ENCODE results near the gene CFDP1.

CFDP1 gene

DNA sequence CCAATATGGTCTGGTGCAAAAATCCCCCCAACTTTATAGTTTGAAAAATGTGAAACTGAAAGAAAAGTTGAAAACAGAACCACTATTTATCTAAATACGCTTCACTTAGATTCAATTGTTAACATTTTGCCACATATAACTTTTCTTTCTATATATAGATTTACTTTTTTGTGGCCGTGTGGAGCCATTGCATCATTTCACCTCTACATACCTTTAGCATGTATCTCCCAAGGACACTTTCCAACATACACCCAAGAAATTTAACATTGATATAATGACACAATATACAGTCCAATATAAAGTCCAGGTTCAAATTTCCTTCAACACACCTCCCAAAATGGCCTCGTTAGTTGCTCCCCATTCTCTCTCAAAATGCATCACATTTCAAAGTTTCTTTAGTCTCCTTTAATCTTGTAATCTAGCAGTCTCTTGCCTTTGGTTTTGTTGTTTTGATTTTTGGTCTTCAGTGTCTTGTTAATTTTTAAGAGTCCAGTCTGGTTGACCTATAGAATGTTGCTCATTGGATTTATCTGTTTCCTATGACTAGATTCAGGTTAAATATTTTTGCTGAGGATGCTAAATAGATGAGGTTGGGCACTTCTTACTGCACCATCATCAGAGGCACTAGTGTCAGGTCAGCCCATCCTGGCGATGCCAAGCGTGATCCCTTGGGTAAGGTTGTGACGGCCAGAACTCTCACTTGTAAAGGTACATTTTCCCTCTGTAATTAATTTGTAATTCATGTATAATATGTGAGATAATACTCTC lies 117.6 kb downstream of the CFDP1 start:
- no peak for DNase-seq

DNA sequence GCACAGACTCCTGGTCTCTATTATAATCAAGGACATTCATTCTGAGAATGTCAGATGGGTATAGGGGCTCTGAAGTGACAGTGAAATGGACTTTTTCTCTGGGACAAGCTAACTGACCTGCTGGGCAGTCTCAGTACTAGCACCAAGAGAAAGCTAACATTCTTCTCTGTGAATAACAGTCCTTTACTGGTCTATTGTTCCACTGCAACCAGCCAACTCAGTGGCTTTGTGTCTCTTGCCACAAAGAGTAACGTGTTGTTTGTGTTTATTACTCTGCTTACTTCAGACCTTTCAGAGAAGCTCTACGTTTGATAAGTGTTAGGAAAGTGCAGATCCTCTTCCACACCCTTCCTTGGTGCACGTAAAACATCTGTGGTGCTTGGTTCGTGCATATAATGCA lies 120.4 kb downstream of the CFDP1 start:
- DNase-seq, result no peak

DNA sequence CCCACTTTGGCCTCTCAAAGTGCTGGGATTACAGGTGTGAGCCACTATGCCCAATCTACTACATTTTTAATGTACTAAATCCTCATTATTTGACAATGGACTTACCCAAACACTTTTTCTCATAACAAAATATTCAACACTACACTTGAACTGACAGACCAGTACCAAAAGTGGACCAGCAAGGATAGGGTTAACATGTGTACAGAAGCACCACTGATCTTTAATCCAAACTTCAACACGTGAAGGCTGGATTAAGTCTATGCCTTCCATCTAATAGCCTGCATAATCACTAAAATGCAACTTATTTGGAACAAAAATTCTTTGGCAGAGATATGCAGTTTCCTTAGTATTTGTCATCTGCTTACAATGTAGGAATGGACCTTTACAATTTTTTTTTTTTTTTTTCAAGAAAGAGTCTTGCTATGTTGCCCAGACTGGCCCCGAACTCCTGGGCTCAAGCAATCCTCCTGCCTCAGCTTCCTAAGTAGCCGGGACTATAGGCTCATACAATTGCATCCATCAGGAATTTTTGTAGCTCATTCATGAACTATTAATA lies 121.8 kb downstream of the CFDP1 start:
- DNase-seq, result no peak

DNA sequence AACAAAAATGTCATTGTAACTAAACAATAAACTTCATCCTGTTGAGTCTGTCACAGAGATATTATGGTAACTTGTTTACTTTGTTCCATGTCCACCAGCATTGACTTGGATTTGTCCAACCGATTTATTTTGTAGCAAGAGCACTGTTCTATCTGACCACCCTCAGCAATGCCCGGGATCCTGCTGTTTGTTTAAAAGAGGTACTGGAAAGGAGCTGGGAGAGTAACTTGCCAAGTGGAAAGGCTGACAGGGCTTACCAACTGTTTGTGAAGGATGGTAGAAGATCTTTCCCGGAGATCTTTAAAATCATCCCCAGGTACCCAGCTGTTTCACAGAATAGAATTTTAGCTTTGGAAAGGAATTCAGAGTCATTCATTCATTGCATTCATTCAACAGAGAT lies 122.8 kb downstream of the CFDP1 start:
- no peak for DNase-seq

DNA sequence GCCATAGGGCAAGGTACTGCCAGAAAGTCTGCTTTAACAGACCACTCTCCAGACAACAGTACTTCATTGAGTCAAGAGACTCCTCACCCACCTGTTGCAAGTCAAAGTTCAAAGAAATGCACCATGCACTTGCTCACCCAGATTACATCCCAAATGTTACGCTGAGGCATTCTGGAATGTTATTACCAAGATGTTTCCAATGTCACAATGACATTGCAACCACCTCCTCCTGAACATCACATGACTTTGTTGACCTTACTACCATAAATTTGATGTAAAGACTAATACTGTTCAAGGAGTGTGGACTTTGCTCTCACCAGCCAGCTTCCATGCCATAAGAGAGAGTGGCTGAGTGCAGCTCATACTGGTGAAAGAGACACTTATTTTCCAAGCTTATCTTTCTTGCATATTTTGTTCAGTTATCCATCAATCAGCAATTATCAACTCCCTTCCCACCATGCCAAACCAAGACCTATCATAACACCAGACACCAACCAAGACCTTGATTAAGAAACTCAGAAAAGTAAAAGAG lies 123.3 kb downstream of the CFDP1 start:
- DNase-seq, result no peak

DNA sequence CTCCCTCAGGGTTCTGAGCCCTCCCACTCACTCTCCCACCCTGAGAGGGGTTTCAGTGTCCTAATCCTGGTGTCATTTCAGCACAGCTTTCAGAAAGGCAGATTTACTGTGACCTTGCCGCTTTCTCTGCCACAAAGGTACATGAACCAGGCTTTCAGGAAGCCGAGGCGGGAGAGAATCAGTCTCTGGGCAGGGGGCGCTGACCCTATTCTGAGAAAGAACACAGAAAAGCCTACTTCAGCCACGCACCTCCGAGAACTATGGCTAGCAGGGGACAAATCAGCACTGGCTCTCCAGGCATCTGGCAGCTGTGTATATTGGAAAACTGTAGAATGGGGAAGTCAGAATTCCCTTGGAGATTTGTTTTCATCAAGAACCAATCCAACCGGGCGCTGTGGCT lies 124.1 kb downstream of the CFDP1 start:
- DNase-seq, result no peak

DNA sequence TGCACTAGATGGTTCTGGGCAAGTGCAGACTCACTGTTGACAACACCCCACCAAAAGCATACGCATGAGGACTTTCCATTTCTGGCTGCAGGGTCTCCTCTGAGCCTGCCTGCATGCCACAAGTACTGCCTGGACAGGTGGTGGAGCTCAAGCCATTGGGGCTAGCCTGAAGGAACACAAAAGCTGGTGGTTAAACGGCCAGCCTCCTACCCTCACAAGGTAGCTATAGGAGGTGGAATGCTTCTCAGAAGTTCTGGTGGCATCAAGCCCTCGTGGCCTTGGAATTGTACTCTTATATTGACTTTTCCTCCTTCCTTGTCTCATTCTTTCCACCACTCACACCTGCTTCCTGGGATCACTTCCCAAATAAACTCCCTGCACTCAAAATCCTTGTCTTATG lies 125.3 kb downstream of the CFDP1 start:
- no peak for DNase-seq

DNA sequence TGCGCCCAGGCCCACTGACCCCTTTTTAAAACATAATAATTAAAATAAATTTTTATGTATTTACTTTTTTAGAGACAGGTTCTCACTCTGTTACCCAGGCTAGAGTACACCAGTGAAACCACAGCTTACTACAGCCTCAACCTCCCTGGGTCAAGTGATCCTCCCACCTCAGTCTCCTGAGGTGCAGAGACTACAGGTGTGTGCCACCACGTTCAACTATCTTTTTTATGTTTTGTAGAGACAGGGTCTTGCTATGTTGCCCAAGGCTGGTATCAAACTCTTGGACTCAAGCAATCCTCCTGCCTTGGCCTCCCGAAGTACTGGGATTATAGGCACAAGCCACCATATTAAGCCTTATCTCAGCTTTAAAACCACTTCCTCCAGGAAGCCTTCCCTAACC lies 125.8 kb downstream of the CFDP1 start:
- DNase-seq, result no peak

DNA sequence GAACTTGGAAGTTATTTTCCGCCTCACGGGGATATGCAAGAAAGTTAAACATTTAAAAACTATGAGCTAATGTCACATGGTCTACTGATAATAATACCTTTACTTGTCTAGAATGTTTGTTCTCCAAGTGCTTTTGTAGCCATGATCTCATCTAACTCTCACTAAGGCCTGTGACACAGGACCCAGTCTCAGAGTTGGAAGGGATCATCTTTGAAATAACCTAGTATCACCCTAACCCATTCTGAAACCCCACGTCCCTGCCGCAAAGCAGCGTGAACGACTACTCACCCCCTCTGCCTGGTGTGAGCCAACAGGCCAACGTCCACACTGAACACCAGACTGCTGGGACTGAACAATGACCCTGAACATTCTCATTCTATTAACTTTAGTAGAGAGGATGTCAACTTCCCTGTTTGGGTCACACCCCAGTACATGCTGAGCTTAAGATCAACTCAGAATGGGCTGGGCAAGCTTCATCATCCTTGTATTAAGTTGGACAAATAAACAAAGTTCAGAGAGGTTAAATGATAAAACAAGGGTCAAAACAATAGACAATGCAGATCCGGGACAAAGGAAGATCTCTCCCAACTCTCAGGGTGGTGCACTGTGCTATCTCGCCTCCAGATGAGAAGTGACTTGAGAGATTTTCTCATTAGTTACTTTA lies 127.1 kb downstream of the CFDP1 start:
- DNase-seq, result no peak

DNA sequence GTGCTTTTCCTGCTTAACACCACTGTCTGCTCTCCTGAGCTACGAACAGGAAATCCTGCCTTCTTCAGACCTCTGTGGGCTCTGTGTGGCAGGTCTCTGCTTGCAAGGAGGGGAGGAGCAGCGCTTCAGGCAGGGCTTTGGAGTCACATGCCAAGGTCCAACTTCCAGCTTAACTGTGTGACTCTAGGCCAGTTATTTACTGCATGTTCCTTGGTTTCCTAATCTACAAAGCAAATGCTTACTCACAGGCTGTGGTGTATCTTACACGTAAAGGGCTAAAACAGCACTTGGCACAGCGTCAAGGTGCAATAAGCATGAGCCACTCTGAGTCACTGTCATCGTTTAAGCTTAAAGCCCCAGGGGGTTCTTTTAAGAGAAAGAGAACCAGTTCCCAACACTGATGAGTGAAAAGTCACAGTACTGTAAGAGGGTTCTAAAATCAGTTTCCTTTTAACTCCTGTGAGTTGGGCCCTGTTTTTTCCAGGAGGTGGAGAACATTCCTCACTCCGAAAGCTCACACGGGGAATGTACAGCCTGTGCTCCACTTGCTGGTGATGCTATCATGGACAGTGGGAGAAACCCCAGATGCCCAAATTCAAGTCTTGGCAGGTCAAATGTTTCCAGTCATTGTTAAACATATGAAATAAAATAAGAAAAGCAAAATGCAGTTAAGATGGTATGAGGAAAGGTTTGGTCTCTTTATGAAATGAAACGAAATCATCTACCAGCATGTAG lies 127.8 kb downstream of the CFDP1 start:
- no peak for DNase-seq

DNA sequence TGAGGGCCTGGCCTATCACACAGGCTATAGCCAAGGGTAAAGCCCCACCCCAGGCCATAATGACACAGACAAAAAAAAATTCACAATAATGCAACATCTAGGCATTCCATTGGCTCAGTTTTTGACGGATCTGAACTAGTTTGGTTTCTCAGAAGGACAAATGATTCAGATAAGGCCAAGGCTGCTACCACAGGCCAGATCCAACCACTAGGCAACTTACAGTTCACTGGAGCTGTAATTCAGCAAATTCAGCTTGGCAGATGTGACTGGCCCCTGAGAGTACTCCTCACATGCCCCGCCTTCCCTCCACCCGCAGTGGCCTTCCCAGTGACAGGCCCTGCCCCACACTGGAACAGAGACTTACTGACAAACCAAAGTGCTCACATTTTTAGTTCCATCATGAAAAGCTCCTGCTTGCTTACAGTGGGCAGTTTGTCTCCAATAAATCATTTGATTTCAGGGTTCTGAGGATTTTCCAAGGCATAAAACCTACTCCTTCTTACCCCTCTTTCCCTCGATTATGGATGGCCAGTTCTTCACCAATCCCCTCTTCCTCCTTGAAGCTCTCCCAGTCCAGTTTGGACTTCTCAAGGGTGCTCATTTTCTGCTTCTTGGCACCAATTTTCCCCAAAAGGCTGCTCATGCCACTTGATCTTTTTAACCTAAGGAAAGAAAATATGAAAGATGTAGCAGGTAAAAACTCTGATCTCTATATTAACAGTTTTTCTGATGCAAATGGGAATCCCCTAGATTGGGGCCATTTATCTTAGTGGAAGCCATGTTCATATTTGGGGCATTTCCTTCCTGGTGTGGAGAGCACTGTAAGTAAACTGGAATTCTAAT lies 128.6 kb downstream of the CFDP1 start:
- no peak for DNase-seq

DNA sequence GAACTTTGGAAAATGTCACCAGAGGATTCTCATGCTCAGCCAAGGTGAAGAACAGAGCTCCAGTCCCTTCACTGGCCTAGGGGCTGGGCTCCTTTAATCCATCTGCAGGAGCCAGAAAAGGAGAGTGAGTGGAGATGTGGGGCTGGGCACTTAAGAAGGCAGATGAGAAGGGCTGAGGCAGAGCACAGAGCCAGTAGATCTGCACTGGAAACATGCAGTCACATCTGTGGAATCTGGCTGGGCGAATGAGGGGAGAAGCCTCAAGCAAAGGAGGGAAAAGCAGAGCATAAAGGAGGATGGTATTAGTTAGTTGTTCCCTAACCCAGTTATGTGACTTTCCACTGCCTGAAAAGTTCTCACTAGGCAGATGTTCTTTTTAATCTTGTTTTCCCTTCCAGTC lies 131.5 kb downstream of the CFDP1 start:
- no peak for DNase-seq

DNA sequence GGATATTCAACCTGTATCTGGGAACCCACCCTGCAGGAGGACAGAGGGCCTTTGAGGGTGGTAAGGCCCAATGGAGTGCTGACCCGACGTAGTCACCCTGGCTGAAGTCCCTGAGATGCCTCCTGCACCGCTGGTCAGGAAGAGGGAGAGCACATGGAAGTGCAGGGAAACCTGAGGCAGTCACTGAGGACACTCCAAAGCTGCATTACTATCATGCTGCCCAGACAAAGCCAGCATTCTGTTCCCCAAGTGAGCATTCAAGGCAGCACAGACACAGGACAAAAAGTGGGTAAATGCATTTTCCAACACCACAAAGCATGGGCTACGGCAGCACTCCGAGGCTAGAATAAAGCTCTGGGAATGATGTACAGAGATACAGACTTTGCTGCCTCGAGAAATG lies 135.0 kb downstream of the CFDP1 start:
- no peak for DNase-seq

DNA sequence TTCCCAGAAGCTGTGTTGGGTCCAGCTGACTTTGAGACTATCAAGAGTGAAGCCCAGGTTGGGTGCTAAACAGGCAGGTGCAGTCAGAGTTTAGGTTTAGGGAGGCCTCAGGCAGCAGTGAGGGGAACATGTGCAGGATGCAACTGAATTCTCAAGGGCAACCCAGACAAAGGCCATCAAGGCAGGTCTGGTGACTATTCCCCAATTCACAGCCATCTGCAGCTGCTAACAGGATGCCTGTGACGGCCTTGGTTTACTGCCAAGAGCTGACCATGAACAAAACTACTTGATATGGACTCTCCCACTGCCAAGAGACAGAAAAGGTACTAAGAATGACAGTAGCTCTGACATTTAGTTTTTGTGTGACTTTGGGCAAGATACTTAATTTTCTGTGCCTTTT lies 136.7 kb downstream of the CFDP1 start:
- DNase-seq, result no peak

DNA sequence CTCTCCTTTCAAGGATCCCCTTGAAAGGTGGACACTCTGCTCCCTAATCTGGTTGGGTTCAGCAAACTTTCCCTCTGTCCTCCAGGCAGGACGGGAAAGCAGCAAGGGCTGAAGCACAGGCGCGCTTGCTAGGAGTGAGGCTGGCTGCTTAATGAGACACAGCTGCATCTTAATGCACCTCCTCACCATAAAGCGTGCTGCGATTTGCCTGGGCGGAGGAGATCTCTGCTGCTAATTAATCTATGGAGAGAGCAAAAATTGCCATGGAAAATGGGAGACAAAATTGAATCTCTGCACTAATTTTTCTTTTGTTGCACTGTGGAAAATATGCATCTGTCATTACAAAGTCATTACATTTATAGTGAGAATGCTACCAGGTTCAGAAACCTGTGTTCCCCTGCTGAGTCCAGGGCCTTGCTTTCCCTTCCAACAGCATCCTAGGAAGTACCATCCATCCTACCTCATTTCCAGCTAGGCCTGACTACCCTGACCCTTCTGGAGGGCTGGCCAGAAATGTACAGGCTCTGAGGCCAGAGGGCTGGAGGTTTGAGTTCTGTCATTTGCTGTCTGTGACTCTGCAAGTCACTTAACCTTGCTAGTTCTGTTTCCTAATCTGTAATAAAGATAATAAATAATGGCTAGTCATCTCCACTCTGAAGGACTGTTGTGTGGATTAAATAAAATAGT lies 138.4 kb downstream of the CFDP1 start:
- DNase-seq, result no peak

DNA sequence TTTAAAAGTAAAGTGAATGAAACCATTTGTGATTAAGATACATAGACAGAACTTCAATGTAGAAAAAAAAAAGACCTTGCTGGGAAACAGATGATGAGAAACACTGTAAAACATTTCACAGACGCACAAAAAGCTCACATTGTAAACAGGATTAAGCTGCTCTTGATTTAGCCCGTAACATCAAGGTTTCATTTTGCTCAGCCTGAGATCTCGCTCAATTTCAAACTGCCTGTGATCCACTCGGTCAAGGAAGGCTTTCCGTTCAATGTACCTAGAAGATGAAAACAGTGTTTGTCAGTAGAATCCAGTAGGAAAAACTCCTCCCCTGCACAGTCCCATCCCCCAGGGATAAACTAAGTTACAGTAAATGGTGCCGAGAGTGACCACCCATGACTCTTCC lies 139.5 kb downstream of the CFDP1 start:
- DNase-seq, result no peak

DNA sequence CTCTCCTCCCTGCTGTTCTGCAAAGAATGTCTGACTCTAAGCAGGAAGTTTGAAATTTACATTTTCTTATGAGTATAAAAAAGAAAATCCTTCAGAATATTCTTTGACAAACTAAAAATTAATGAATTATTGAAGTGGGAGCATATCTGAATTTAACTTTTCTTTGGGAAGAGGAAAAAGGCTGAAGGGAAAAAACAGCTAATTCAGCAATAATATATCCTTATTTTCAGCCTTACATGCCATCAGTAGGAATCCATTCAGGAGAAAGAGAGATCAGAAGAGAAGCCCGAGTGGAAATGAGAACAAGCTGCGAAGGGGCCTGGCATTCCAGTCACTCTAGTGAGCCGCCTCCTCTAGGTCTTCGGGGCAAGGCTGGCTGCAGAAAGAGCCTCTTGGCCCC lies 140.1 kb downstream of the CFDP1 start:
- no peak for DNase-seq

DNA sequence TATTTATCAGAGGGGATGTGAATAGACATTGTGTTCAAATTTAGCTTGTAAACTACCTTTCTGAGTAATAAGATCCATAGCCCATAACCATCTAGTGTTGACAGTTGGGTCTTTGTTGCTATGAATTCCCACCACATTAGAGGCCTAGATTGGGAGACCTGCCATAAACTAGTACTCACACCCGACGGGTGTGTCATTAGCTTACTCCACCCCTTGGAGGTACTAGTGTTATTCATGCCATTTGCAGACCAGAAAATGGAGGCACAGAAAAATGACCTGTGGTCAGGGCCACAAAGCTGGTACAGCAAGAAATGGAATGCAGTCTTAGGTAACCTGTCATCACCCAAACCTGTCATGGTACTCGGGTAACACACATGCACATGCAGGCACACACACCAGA lies 140.6 kb downstream of the CFDP1 start:
- no peak for DNase-seq

DNA sequence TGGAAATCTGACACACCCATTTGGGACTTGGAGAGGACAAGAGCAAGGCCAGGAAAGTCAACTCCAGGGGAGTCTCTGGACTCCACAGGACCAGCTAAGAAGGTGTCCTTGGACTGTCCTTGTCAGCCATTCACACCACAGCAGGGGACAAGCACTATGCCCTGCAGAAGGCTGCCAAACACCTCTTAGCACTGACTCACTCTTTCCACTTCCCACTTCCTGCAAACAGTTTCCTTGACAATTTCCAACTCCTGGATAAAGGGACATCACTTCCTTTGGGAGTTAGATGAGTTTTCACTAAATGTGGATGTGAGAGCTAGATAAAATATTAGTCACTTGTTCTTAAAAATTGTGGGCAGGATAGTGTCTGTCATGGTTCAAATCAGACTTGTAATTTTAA lies 144.1 kb downstream of the CFDP1 start:
- DNase-seq, result no peak

DNA sequence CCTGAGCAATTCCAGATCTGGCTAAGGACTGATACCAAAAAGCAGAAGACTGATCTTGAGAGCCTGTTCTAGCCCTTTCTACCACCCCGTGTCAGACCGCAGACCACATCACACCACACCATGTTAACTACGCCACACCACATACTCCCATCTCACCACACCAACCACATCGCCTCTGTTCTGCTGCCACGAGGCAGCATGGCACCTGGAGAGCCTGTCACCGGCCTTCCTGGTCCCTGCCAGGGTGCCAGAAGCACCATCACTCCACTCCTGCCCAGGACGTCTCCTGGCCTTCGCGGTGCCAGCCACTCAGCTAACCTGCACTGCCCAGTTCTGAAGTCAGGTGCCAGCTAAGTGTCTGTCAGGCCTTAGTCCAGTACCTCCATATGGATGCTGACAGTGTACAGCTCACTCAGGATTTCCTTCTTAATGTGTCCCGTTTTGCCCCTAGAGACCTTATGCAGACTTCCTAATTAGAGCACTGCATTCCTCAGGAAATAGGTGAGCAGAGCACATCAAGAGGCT lies 144.6 kb downstream of the CFDP1 start:
- peak; percentile 43 for DNase-seq

DNA sequence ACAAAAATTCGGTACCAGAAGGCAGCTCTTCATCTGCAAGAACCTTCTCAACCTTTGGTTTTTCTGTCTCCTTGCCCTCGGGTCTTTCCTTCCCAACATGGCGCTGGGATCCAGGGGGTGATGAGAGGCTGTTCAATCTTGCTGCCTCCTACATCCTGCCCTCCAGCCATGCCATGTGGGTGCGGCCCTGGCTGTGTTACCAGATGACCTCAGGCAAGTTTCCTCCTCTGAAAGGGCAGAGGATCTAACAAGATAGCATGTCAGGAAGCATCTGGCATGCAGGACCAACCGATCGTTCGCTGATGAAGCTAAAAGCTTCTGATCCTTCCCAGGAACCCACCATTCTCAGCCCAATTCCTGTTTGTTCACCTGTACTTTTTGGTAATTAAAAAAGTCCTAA lies 145.1 kb downstream of the CFDP1 start:
- no peak for DNase-seq

DNA sequence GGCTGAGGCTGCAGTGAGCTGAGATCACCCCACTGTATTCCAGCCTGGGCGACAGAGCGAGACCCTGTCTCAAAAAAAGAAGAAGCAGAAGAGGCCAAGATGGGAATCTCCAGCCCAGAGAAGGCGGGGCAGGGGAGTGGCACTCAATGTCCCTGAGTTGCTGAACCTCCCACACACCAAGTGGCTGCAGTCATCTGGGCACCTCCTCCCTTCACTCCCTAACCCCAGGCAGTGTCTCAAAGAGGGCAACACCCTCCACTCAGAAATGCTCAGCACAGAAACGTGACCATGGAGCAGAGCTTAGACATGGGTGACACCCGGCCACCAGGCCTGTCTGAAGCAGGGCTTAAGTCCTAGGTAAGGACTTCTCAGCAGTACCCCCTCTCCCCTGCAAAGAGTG lies 145.6 kb downstream of the CFDP1 start:
- no peak for DNase-seq

All from activated effector memory CD4-positive, alpha-beta T cell treated with Interleukin-2 at 50 U/mL for 16 hours (primary cell).